ENCODE results near the gene SMCP. TPM values are rescaled to one million over a fixed set of nuclear protein-coding genes. Genes with fewer than 3 reads are reported as not detected.
A peak's percentile ranks its signal among the peaks of the same experiment; 100 is the strongest.

SMCP gene
- total RNA-seq, 1 donor from 2014 or later: not detected

- no peak for DNase-seq (ENCODE audit: low spot score)
- no peaks in the 10 kb centered on the region for H3K9me3 Mint-ChIP-seq (ENCODE audit: unreplicated experiment)
- H3K27me3 Mint-ChIP-seq (ENCODE audit: unreplicated experiment): peaks cover 11% of the 10 kb centered on the region
- no peaks in the 10 kb centered on the region for H3K4me1 Mint-ChIP-seq (ENCODE audit: unreplicated experiment)
- TF ChIP-seq CTCF (IDR thresholded peaks at IDR 0.05; ENCODE audit: unreplicated experiment): no peak
- H3K4me3 Mint-ChIP-seq (ENCODE audit: unreplicated experiment): no peak within 1 kb of the TSS
- peaks cover 3% of the 10 kb centered on the region for H3K36me3 Mint-ChIP-seq (ENCODE audit: low read depth, unreplicated experiment)
- no peak within 1 kb of the TSS for H3K27ac Mint-ChIP-seq (ENCODE audit: unreplicated experiment)
Observed at GRCh38 chr1:152907686-152908601, 29.8 kb downstream of the SMCP start, which contains the start of gene IVL. Gene IVL, plus strand, starts transcription at chr1:152908546. Its CDS starts 1,252 bp downstream, at chr1:152909798.

- no peaks in the 10 kb centered on the region for H3K9me3 Mint-ChIP-seq (ENCODE audit: unreplicated experiment)
Observed at GRCh38 chr1:152909206-152909605, 31.1 kb downstream of the SMCP start.

GRCh38 chr1:152912471-152912870 is 34.3 kb downstream of the SMCP start:
- Mint-ChIP-seq H3K4me3 (ENCODE audit: unreplicated experiment) (no peak overlapping the region), H3K27me3 (ENCODE audit: unreplicated experiment) (peaks cover 8% of the 10 kb centered on the region), H3K4me1 (ENCODE audit: unreplicated experiment) (no peaks in the 10 kb centered on the region), H3K9me3 (ENCODE audit: unreplicated experiment) (no peaks in the 10 kb centered on the region), H3K27ac (ENCODE audit: unreplicated experiment) (no peak overlapping the region), H3K36me3 (ENCODE audit: low read depth, unreplicated experiment) (peaks cover 3% of the 10 kb centered on the region)
- DNase-seq (ENCODE audit: low spot score): no peak
- no peak for TF ChIP-seq CTCF (IDR thresholded peaks at IDR 0.05; ENCODE audit: unreplicated experiment)

More at GRCh38 chr1:152909206-152909605, 31.1 kb downstream of the SMCP start:
- DNase-seq (ENCODE audit: low spot score): no peak
- H3K4me1 Mint-ChIP-seq (ENCODE audit: unreplicated experiment): no peaks in the 10 kb centered on the region
- TF ChIP-seq CTCF (IDR thresholded peaks at IDR 0.05; ENCODE audit: unreplicated experiment): no peak
- no peak overlapping the region for H3K27ac Mint-ChIP-seq (ENCODE audit: unreplicated experiment)
- H3K27me3 Mint-ChIP-seq (ENCODE audit: unreplicated experiment): peaks cover 9% of the 10 kb centered on the region
- H3K4me3 Mint-ChIP-seq (ENCODE audit: unreplicated experiment): no peak overlapping the region
- peaks cover 3% of the 10 kb centered on the region for H3K36me3 Mint-ChIP-seq (ENCODE audit: low read depth, unreplicated experiment)

- TF ChIP-seq CTCF (IDR thresholded peaks at IDR 0.05; ENCODE audit: unreplicated experiment): no peak
- Mint-ChIP-seq H3K27ac (ENCODE audit: unreplicated experiment) (no peak overlapping the region), H3K4me1 (ENCODE audit: unreplicated experiment) (no peaks in the 10 kb centered on the region), H3K27me3 (ENCODE audit: unreplicated experiment) (peaks cover 8% of the 10 kb centered on the region), H3K9me3 (ENCODE audit: unreplicated experiment) (no peaks in the 10 kb centered on the region), H3K4me3 (ENCODE audit: unreplicated experiment) (no peak overlapping the region), H3K36me3 (ENCODE audit: low read depth, unreplicated experiment) (peaks cover 3% of the 10 kb centered on the region)
- DNase-seq (ENCODE audit: low spot score): no peak
Observed at GRCh38 chr1:152912900-152913299, 34.8 kb downstream of the SMCP start.

- H3K4me1 Mint-ChIP-seq (ENCODE audit: unreplicated experiment): no peaks in the 10 kb centered on the region
- no peaks in the 10 kb centered on the region for H3K36me3 Mint-ChIP-seq (ENCODE audit: low read depth, unreplicated experiment)
- H3K4me3 Mint-ChIP-seq (ENCODE audit: unreplicated experiment): no peak overlapping the region
- no peaks in the 10 kb centered on the region for H3K27me3 Mint-ChIP-seq (ENCODE audit: unreplicated experiment)
- DNase-seq (ENCODE audit: low spot score): peak; percentile 44
- no peak for TF ChIP-seq CTCF (IDR thresholded peaks at IDR 0.05; ENCODE audit: unreplicated experiment)
- H3K27ac Mint-ChIP-seq (ENCODE audit: unreplicated experiment): no peak overlapping the region
- no peaks in the 10 kb centered on the region for H3K9me3 Mint-ChIP-seq (ENCODE audit: unreplicated experiment)
Observed at GRCh38 chr1:152917794-152918193, 39.7 kb downstream of the SMCP start.

Data from endothelial cell (in vitro differentiated cells).